GM18505 (cell line): ENCODE results near the gene DDX21.
"Not testable (repeated sequence)": the region's sequence is repeated elsewhere in the genome, so short reads cannot be mapped to it uniquely, and the experiment has no call there.

ENCODE experiments used
- ATAC-seq: cut with Tn5 transposase; IDR thresholded peaks from one replicate; pipeline ENCODE4 v1.9.1; 2021; ENCODE audit not compliant: unreplicated experiment
- POLR2A ChIP-seq: IDR thresholded peaks from 4 replicates; pipeline ENCODE4 v1.6.1; 2011; ENCODE audit warnings: borderline replicate concordance; ENCODE audit not compliant: insufficient read depth, insufficient read length; ENCODE audit errors: extremely low read depth

Gene DDX21

GRCh38 chr10:68959695-68960527 lies 3.9 kb downstream of the DDX21 start:
- ATAC-seq, result no peak
- TF ChIP-seq POLR2A, result peak; percentile 18

GRCh38 chr10:68963151-68963550 lies 7.2 kb downstream of the DDX21 start:
- no peak for TF ChIP-seq POLR2A
- ATAC-seq, result no peak

- ATAC-seq, result no peak
- no peak for TF ChIP-seq POLR2A
Observed at GRCh38 chr10:68973975-68974374, 18.0 kb downstream of the DDX21 start.

GRCh38 chr10:68975936-68976473 lies 20.0 kb downstream of the DDX21 start:
- ATAC-seq, result not testable (repeated sequence)

GRCh38 chr10:68979738-68980137 lies 23.8 kb downstream of the DDX21 start:
- not testable (repeated sequence) for ATAC-seq

DNA sequence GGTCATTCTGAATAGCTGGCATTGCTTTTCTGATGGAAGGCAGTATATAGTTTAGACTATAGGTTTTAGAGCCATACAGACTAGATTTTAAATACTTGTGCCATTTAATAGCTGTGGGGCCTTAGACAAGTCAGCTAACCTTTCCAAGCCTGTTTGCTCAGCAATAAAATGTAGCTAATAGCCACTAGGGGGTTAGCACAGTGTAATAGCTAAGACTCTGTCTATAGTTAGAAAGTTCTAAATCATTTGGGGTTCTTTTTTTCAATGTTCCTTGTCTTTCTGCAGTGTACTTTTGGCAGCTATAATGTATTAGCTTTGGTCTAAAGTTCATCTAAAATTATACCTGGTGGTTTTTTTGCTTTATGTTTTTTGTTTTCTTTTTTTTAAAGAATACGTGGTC lies 25.1 kb downstream of the DDX21 start:
- no peak for ATAC-seq
- TF ChIP-seq POLR2A, result no peak

- ATAC-seq, result no peak
- TF ChIP-seq POLR2A, result no peak
Observed at GRCh38 chr10:68982389-68982788, 26.4 kb downstream of the DDX21 start.

DNA sequence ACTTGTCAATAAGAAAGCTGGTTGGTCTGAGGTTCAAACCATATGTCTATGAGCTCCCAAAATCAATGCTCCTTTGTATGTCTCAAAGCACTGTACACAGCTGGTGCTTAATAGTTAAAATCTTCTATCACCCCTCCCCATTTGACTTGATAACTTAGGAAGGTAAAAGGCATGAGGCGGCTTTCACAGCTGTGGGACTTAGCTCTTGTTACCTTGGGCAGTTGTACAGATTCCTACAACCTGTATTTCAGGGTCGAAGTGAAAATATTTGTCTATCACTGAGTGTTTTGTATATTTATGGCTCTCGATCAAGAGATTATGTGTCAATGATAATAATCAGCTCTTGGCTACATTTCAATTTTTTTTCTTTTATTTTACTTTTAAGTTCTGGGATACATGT lies 31.6 kb downstream of the DDX21 start:
- no peak for ATAC-seq
- no peak for TF ChIP-seq POLR2A

DNA sequence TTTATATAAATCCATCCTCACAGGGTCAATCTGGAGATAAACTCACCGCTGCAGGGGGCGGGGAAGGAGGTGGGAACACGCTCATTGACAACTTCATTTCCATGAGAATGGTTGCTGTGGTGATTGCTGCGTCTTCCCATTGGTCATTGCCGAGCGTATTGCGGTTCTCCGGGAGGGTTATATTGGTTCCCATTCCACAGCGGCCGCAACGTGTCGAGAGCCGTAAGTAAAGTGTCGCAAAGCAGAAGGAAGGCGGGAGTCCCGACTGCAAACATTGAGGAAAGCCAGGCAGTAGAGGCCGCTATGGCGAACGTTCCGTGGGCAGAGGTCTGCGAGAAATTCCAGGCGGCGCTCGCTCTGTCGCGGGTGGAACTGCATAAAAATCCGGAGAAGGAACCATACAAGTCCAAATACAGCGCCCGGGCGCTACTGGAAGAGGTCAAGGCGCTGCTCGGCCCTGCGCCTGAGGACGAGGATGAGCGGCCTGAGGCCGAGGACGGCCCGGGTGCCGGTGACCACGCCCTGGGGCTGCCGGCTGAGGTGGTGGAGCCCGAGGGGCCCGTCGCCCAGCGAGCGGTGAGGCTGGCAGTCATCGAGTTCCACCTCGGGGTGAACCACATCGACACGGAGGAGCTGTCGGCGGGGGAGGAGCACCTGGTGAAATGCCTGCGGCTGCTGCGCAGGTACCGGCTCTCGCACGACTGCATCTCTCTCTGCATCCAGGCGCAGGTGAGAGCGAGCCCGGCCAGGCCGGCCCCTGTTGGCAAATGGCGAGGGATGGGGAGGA lies 32.8 kb downstream of the DDX21 start, which contains the start of gene KIFBP:
KIFBP (plus strand) TSS at position 274 of the 787 bp plus-strand sequence; CDS start at position 304, 30 bp downstream.
- peak; percentile 82 for TF ChIP-seq POLR2A
- peak; percentile 81 for ATAC-seq

DNA sequence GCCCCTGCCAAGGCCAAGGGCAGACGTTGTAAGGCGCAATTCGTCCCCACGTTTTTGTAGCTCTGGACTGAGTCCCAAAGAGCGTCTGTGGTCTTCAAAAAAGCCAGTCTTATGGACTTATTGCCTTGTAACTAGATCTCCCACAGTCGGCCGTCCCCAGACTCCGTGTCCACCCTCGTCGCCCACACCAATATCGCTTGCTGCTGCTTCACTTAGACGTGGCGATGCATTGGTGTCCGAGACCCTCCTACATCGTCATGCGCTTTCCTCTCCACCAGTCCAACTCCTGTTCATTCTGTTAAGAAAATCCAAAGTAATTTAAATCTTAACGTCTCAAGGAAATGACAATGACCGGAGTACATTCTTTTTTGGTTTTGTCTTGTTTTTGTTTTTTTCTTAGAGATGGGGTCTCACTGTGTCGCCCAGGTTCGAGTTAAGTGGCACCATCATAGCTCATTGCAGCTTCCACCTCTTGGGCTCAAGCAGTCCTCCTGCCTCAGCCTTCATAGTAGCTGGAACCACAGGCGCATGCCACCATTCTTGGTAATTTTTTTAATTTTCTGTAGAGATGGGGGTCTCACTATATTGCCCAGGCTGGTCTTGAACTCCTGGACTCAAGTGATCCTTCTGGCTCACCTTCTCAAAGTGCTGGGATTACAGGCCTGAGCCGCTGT lies 33.5 kb downstream of the DDX21 start:
- no peak for TF ChIP-seq POLR2A
- peak; percentile 1 for ATAC-seq

- no peak for ATAC-seq
- no peak for TF ChIP-seq POLR2A
Observed at GRCh38 chr10:68992636-68993440, 36.9 kb downstream of the DDX21 start.

GRCh38 chr10:68997211-68997610 lies 41.2 kb downstream of the DDX21 start:
- no peak for TF ChIP-seq POLR2A
- ATAC-seq, result peak; percentile 23

- ATAC-seq, result no peak
- TF ChIP-seq POLR2A, result no peak
Observed at GRCh38 chr10:69004821-69005220, 48.9 kb downstream of the DDX21 start.
